ENCODE measurements around the gene ACYP1. TPM values are rescaled to one million over a fixed set of nuclear protein-coding genes. Genes with fewer than 3 reads are reported as not detected.
A peak's percentile ranks its signal among the peaks of the same experiment; 100 is the strongest.

Gene ACYP1
- total RNA-seq: 34.2 and 37.5 TPM in 2 replicates
- polyA plus RNA-seq: 17.4 and 30.2 TPM in 2 replicates
- polyA plus RNA-seq (2011; cell fraction: cytosol; rRNA removed): 41.6 and 54.9 TPM in 2 replicates
- polyA plus RNA-seq (2011; cell fraction: nucleus; rRNA removed): 24.8 and 51.2 TPM in 2 replicates
- polyA plus RNA-seq (2012): 22.8 and 34.0 TPM in 2 replicates
- 11.3 and 16.2 TPM in 2 replicates for polyA minus RNA-seq
- 6.9 TPM for polyA minus RNA-seq (2011; cell fraction: cytosol; rRNA and poly(A)+ RNA removed)
- polyA minus RNA-seq (2011; cell fraction: nucleus; rRNA and poly(A)+ RNA removed): 11.8 TPM in 2 replicates
- percentile 86 among the genes with signal in this experiment for Bru-seq, nascent RNA
- percentile 90 among the genes with signal in this experiment for BruChase-seq, experiment 1, labeled RNA remaining after a 6-hour chase
- BruChase-seq, experiment 2, labeled RNA remaining after a 2-hour chase: percentile 85 among the genes with signal in this experiment
- long read RNA-seq, transcript ACYP1-202 (4 exons, 650 nt): minor isoform, 21 of 93 reads
- long read RNA-seq, transcript ACYP1-201 (3 exons, 627 nt): major isoform, 58 of 93 reads
- long read RNA-seq, partial matches to known transcripts: 0 of 93 reads
- long read RNA-seq, other reads (novel, unspliced or antisense): 11 of 93 reads

DNA sequence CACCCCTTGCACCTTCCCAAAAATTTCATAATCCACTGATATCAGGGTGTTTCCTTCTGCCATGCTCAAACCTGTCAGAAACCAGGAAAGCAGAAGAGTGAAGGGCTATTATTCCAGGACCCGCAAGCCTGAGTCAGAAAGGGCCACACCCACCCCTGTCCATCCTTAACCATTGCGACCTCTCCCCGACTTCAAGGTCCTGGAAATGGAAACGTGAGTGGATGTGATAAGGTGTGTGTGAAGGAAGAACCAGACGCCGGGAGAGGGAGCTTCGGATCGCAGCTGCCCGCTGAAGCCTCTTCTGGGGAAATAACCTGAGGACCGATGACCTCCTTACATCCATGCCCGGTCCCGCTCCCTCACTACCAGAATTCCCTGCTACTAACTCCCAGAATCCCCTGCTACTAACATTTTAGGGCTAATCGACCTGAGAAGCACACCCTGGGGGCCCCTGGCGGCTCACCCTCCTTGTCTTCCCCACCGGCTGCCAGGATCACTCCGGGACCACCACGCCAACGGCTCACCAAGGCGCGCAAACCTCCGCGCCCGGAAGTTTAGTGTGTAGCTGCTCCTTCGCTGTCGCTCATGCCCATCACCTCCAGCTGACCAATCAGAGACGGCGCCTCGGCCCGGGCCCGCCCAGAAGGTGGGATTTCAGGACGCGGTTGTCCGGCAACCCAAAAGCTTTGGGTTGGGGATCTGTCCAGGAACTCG is at the start of gene ACYP1:
TSS of gene ACYP1 (minus strand) at position 534 of the 714 bp plus-strand sequence. CDS start at position 63, 471 bp downstream.
- peak; percentile 88 for FAIRE-seq

More for the DNA sequence above, at the start of gene ACYP1:
- Histone ChIP-seq H3K4me2 (ENCODE audit: insufficient read depth, low read length) (peak within 1 kb of the TSS; percentile 85), H3K27ac (ENCODE audit: insufficient read depth, low read depth, low read length) (peak within 1 kb of the TSS; percentile 54), H3K36me3 (ENCODE audit: control insufficient read depth in 2 of 2, extremely low read depth in 1 of 2, insufficient read depth in 2 of 2, low read length in 2 of 2) (no peaks in the 10 kb centered on the region), H3K9me1 (replicated peaks; ENCODE audit: control insufficient read depth, extremely low read depth, insufficient read depth, low read length) (no peaks in the 10 kb centered on the region), H3K27me3 (ENCODE audit: control insufficient read depth in 2 of 2, insufficient read depth in 2 of 2, low read length in 2 of 2) (no peaks in the 10 kb centered on the region), H3K9ac (replicated peaks; ENCODE audit: extremely low read depth, insufficient read depth, low read length) (peak within 1 kb of the TSS; percentile 88), H2AFZ (ENCODE audit: low read depth, low read length) (peak within 1 kb of the TSS; percentile 88), H4K20me1 (replicated peaks; ENCODE audit: control insufficient read depth, extremely low read depth, insufficient read depth, low read length) (no peaks in the 10 kb centered on the region), H3K9me3 (replicated peaks; ENCODE audit: control insufficient read depth, insufficient read depth, low read length) (no peaks in the 10 kb centered on the region), H3K4me3 (replicated peaks in 1 of 3; ENCODE audit: insufficient read depth in 1 of 3, low read depth in 1 of 3, low read length in 3 of 3) (peak within 1 kb of the TSS; percentile 63 to 79 (median 75)), H3K79me2 (ENCODE audit: control insufficient read depth, insufficient read depth, low read length) (peaks cover 24% of the 10 kb centered on the region), H3K4me1 (ENCODE audit: control insufficient read depth, extremely low read depth, insufficient read depth, low read length) (peaks cover 33% of the 10 kb centered on the region)
- DNase-seq (ENCODE audit: low read depth, low spot score): peak; percentile 93
- CTCF ChIA-PET: interaction anchor here (0.6 to 2.3 kb wide), 18 partner anchors 8 to 202 kb away, joined by 3 to 13 read pairs (median 3); partner anchors contain the start of gene MLH3
- no peak for TF ChIP-seq EZH2 (IDR thresholded peaks at IDR 0.05; ENCODE audit: borderline replicate concordance, low read depth, low read length, severe bottlenecking)
- TF ChIP-seq POLR2AphosphoS5 (IDR thresholded peaks at IDR 0.05; ENCODE audit: insufficient read depth, low read depth, low read length): peak; percentile 78
- peak; percentile 39 for TF ChIP-seq POLR2A (IDR thresholded peaks at IDR 0.05; ENCODE audit: low read depth, low read length)
- TF ChIP-seq, protein P1, sequence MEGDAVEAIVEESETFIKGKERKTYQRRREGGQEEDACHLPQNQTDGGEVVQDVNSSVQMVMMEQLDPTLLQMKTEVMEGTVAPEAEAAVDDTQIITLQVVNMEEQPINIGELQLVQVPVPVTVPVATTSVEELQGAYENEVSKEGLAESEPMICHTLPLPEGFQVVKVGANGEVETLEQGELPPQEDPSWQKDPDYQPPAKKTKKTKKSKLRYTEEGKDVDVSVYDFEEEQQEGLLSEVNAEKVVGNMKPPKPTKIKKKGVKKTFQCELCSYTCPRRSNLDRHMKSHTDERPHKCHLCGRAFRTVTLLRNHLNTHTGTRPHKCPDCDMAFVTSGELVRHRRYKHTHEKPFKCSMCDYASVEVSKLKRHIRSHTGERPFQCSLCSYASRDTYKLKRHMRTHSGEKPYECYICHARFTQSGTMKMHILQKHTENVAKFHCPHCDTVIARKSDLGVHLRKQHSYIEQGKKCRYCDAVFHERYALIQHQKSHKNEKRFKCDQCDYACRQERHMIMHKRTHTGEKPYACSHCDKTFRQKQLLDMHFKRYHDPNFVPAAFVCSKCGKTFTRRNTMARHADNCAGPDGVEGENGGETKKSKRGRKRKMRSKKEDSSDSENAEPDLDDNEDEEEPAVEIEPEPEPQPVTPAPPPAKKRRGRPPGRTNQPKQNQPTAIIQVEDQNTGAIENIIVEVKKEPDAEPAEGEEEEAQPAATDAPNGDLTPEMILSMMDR (IDR thresholded peaks at IDR 0.05; ENCODE audit: extremely low read depth in 1 of 2, insufficient read depth in 1 of 2, low read depth in 1 of 2, low read length in 2 of 2): no peak
- dilution Hi-C loops (cut with MboI; ENCODE audit: extremely low pct_ligation_motif_present, low sequenced_read_pairs) (no loop called here), intact Hi-C loops (cut with micrococcal nuclease) (loop anchor here (2.0 kb wide), 1 partner anchor 17 kb away; no protein-coding TSS in a partner anchor)
- POLR2A ChIA-PET: interaction anchor here (0.5 to 1.6 kb wide), 3 partner anchors 109 to 491 kb away, joined by 3 to 6 read pairs (median 4); partner anchors contain the start of gene PGF
- BruUV-seq (replicated peaks): TSS peak; percentile 20
